ENCODE data around the gene ZNF644. TPM values are rescaled to one million over a fixed set of nuclear protein-coding genes. Genes with fewer than 3 reads are reported as not detected.
"Not testable (repeated sequence)": the region's sequence is repeated elsewhere in the genome, so short reads cannot be mapped to it uniquely, and the experiment has no call there.

Gene ZNF644
- total RNA-seq, 1 donor from 2014 or later = 27.7 TPM

DNA sequence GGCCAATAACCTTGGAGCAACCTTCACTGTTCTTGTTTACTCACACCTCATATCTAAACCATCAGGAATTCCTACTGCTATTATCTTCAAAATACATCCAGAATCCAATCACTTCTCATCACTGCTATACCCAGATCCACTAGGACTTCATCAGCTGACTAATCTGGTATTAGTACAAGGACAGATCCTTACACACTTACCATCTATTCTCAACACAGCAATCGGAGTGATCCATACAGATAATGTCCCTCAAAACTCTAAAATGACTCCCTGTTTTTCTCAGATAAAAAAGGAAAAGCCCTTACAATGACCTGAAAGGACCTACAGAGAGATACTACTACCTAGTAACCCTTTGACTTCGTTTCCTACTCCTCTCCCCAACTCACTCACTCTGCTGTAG lies 70.8 kb downstream of the ZNF644 start:
- intact Hi-C loops (cut with DNase I) = no loop called here
- ATAC-seq (no peak), DNase-seq (ENCODE audit: missing footprints) (no peak)

- no peak for DNase-seq (ENCODE audit: missing footprints)
- no peak for ATAC-seq
- intact Hi-C loops (cut with DNase I) = no loop called here
Observed at GRCh38 chr1:90948301-90948700, 73.5 kb downstream of the ZNF644 start.

DNA sequence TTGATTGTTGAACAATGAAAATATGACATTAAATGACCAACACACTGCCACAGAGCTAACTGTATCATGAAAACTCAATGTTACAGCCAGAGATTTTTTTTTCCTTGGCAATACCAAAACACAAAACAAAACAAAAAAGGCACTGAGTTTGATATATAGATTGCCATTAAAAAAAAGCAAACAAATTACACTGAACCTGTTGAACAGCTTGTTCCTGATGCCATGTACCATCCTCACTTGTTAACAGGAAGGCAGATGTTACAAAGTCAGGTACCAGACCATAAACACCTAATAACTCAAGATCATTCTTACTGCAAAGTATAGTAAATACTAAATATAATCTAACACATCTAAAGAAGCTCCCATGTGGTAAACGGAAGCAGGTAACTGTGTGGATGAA lies 75.2 kb downstream of the ZNF644 start:
- DNase-seq (ENCODE audit: missing footprints) (no peak), ATAC-seq (no peak)
- intact Hi-C loops (cut with DNase I) = no loop called here

- ATAC-seq (no peak), DNase-seq (ENCODE audit: missing footprints) (no peak)
- intact Hi-C loops (cut with DNase I) = no loop called here
Observed at GRCh38 chr1:90945287-90945686, 76.5 kb downstream of the ZNF644 start.

DNA sequence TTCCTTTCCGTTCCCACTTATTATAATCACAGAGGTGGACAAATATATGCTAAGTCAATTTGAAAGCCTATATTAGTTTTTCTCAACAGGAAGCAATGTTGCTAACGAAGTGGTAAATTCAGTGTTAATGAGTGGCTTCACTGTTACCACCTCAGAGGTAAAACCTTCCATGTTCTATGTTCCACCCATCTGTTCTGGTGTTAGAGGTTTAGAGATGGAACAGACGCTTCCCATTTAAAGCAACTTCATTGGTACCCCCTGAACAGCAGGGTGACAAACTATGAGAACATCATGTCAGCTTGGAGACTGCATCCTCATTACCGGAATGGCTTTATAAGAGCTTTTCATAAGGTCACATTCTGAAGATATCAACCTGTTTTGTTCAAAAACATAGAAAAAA lies 77.9 kb downstream of the ZNF644 start:
- intact Hi-C loops (cut with DNase I) = no loop called here
- ATAC-seq = no peak

DNA sequence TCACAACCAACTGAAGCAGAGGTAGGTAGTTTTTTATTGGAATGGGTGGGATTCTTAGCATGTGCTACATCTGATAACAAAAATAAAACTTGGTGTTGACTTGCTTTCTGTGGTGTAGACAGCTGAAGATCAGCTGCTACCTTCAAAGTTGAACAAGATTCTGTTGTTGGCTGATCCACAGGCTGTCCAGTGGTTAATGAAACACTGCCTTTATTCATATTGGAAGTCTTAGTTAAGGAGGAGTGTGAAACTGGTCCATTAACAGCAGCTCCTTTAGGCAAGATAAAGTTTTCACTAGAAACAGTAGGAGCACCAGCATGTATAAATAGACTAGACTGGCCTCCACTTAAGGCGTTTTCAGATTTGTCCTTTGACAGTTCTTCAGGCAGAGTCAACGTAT lies 81.1 kb downstream of the ZNF644 start:
- ATAC-seq (no peak), DNase-seq (ENCODE audit: missing footprints) (no peak)
- intact Hi-C loops (cut with DNase I) = no loop called here

More for the DNA sequence above, 77.9 kb downstream of the ZNF644 start:
- DNase-seq (ENCODE audit: missing footprints) = no peak

- no peak for DNase-seq (ENCODE audit: missing footprints)
- no peak for ATAC-seq
- intact Hi-C loops (cut with DNase I) = no loop called here
Observed at GRCh38 chr1:90936731-90937130, 85.1 kb downstream of the ZNF644 start.

DNA sequence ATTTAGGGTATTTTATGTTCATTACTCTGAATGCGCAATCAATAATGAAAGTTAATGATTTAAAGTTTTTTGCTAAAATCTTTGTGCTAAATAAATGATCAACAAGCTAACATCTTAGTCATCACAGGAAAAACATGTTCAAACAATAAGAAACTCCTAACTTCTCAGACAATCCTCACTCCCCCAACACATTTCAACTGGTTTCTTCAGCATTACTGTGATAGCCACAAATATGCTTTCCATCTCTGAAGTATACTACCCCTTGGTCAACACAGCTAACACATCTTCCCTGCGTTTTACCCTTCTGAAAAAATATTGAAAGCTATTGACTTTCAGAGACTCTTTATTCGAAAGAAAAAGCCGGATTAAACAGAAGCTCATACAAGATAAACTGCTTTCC lies 85.8 kb downstream of the ZNF644 start:
- ATAC-seq (no peak), DNase-seq (ENCODE audit: missing footprints) (no peak)
- intact Hi-C loops (cut with DNase I) = no loop called here

GRCh38 chr1:90928231-90928630 lies 93.6 kb downstream of the ZNF644 start:
- DNase-seq (ENCODE audit: missing footprints); intact Hi-C loops (cut with DNase I); ATAC-seq: not testable (repeated sequence)

DNA sequence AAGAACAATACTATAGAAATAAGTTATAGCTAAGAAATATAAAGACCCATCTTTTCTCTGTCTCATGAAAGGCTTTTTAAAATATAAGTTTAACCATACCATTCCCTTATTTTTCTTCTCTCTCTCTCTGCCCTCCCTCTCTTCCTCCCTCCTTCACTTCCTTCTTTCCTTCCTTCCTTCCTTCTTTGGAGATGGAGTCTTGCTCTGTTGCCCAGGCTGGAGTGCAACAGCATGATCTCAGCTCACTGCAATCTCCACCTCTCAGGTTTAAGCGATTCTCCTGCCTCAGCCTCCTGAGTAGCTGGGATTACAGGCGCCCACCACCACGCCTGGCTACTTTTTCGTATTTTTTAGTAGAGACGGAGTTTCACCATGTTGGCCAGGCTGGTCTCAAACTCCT lies 94.2 kb downstream of the ZNF644 start:
- intact Hi-C loops (cut with DNase I); DNase-seq (ENCODE audit: missing footprints); ATAC-seq: not testable (repeated sequence)

GRCh38 chr1:90926971-90927370 lies 94.9 kb downstream of the ZNF644 start:
- DNase-seq (ENCODE audit: missing footprints) = no peak
- no peak for ATAC-seq
- intact Hi-C loops (cut with DNase I) = no loop called here

DNA sequence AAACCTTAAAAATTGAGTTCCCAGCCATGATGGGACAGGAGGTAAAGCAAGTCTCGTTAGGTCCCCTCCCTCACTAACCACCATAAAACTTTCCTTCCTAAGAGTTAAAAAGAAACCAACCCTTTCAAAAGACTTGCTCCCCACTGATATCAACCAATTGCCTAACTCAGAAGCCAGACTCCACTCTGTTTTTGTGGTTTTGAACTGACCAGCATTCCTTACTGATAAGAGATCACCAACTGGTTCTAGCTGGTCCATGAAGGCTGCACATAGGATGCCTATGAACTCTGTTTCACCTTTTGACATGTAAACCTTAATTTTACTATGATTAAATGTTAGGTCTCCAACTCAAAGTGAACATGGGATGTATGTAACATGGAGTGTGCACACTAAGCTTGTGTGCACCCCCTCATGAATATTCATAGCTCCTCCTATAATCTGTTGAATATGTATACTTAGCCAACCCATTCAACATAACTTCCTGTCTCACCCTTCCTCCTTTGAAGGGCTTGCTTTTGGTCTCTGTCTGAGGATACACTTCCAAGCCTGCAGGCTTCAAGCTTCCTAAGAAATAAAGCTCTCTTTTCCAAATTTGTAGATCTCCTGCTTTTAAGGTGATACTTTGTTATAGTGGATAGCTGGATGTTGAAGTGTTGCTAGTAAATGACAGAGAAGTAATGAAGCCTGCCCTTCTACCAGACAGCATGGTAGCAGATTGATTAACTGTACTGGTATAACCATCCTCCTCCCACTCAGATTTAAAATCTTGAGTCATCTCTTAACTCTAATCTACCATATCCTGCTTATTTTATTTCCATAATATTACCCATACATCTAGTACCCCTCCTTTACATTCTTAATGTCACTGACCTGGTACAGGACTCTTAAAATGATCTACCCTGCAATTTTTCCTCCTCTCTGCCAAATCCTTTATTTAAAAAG lies 95.6 kb downstream of the ZNF644 start:
- intact Hi-C loops (cut with DNase I) = no loop called here
- no peak for DNase-seq (ENCODE audit: missing footprints)
- ATAC-seq = no peak

GRCh38 chr1:90924982-90925381 lies 96.9 kb downstream of the ZNF644 start:
- intact Hi-C loops (cut with DNase I) = no loop called here
- ATAC-seq (no peak), DNase-seq (ENCODE audit: missing footprints) (no peak)

- no peak for DNase-seq (ENCODE audit: missing footprints)
- intact Hi-C loops (cut with DNase I) = no loop called here
- no peak for ATAC-seq
Observed at GRCh38 chr1:90922996-90923395, 98.8 kb downstream of the ZNF644 start.

DNA sequence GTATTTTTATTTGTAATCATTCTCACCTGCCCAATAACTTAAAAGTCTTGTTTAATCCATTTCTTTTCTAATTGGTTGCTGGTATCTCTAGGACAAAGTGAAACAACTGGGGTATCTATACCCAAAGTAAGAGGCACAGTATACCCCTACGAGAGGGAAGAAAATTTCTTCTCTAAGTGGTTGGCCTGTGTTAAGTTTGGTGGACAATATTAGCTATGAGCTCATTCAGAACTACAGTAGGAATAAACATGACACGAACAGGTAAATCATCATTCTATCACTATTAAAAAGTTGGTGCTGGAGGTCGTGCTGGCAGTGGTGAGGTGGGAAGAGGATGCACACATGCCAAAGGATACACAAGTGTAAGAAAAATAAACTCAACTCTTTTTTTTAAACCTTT lies 99.6 kb downstream of the ZNF644 start:
- intact Hi-C loops (cut with DNase I) = no loop called here
- DNase-seq (ENCODE audit: missing footprints) = no peak
- ATAC-seq = no peak

- no peak for DNase-seq (ENCODE audit: missing footprints)
- intact Hi-C loops (cut with DNase I) = no loop called here
- no peak for ATAC-seq
Observed at GRCh38 chr1:90919900-90920299, 101.9 kb downstream of the ZNF644 start.

- intact Hi-C loops (cut with DNase I) = no loop called here
- DNase-seq (ENCODE audit: missing footprints) (no peak), ATAC-seq (no peak)
Observed at GRCh38 chr1:90919190-90919719, 102.6 kb downstream of the ZNF644 start.

- no peak for ATAC-seq
- intact Hi-C loops (cut with DNase I) = no loop called here
Observed at GRCh38 chr1:90911353-90911752, 110.5 kb downstream of the ZNF644 start.

DNA sequence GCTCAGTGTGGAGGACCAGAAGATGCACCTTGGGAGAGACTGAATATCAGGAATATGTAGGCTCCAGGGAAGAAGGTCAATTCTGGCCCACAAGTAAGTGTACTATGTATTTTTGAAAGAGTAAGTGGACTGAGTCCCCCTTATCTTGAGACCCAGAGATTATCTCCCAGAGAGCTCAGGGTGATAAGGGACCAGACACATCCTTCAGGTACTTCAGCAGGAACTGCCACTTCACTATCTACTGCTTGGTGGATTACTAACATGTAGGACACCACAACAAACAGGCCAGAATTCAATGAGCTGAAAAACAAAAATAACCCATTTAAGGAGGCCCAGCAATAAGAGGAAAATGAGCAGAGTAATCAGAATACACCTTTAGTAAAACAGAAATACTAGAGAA lies 119.2 kb downstream of the ZNF644 start:
- ATAC-seq (no peak), DNase-seq (ENCODE audit: missing footprints) (no peak)
- intact Hi-C loops (cut with DNase I) = no loop called here

More at GRCh38 chr1:90911353-90911752, 110.5 kb downstream of the ZNF644 start:
- DNase-seq (ENCODE audit: missing footprints) = no peak

DNA sequence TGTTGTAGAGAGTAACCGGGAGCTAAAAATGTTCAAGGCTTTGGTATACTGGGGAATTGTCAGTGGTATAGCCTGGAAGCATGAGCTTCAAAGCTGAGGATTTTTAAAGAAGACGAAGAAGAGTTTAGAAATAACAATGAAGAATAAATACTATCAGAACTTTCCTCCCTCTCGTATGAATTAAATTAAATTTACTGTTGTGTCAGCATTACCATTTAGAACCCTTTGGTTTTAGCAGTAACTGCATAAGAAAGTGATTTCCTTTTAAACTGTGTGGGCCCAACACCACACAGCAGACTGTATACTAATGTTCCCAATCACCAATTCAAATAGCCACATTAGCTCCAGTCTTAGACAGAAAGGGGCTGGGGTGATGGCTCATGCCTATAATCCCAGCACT lies 122.6 kb downstream of the ZNF644 start:
- ATAC-seq (no peak), DNase-seq (ENCODE audit: missing footprints) (no peak)
- intact Hi-C loops (cut with DNase I) = no loop called here
